OCI-LY3 (cell line): ENCODE measurements around the gene NHS.

Experiments used
- EZH2phosphoT487 ChIP-seq: fragments of 200-600 bp; shearing (Covaris generic); IDR thresholded peaks from 2 replicates; pipeline ENCODE4 v1.6.1; 2018; ENCODE audit warnings: antibody characterized with exemption, mixed run types, low read depth
- TF ChIP-seq, protein P1 (sequence below): fragments of 200-600, 300-600 bp; sonication (generic); IDR thresholded peaks from 2 replicates; pipeline ENCODE4 v1.5.1; 2014; ENCODE audit warnings: antibody characterized with exemption, low read length, low read depth

DNA sequence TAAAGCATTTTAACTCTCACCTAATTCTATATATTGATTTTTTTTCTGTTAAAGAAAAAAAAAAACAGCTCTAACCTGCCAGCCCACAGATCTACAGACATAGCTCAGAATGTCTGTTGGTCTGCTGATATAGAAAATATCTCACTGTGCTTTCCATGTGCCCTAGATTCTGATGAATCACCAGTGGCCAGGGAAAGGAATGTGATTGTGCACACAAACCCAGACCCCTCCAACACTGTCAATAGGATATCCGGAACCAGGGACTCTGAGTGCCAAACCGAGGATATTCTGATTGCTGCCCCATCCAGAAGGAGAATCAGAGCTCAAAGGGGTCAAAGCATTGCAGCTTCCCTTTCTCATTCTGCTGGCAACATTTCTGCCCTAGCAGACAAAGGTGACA lies 350.2 kb downstream of the NHS start:
- TF ChIP-seq, protein P1, sequence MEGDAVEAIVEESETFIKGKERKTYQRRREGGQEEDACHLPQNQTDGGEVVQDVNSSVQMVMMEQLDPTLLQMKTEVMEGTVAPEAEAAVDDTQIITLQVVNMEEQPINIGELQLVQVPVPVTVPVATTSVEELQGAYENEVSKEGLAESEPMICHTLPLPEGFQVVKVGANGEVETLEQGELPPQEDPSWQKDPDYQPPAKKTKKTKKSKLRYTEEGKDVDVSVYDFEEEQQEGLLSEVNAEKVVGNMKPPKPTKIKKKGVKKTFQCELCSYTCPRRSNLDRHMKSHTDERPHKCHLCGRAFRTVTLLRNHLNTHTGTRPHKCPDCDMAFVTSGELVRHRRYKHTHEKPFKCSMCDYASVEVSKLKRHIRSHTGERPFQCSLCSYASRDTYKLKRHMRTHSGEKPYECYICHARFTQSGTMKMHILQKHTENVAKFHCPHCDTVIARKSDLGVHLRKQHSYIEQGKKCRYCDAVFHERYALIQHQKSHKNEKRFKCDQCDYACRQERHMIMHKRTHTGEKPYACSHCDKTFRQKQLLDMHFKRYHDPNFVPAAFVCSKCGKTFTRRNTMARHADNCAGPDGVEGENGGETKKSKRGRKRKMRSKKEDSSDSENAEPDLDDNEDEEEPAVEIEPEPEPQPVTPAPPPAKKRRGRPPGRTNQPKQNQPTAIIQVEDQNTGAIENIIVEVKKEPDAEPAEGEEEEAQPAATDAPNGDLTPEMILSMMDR: no peak
- TF ChIP-seq EZH2phosphoT487: no peak
